Panc1 (cell line): ENCODE data around the gene ZNF132. TPM values are rescaled to one million over a fixed set of nuclear protein-coding genes. Genes with fewer than 3 reads are reported as not detected.

Experiments
- ATAC-seq: fragments of 200-7000 bp; cut with Tn5 transposase; 2 replicates; pipeline ENCODE4 v1.9.1; 2020; ENCODE audit warnings: mild to moderate bottlenecking, moderate library complexity
- BruUV-seq: library from RNA; stranded (reverse); fragments of 400-500 nt; replicated peaks from 2 replicates; lab custom pipeline; 2021; lab: Mats Ljungman, UMichigan
- CTCF ChIA-PET: fragments of 300-600 bp; sonication (Branson Sonifier 250); formaldehyde crosslinking; loops from one replicate; lab custom pipeline; 2022; ENCODE audit warnings: antibody characterized with exemption; lab: Charles Lee
- POLR2A ChIA-PET: fragments of 300-600 bp; sonication (Branson Sonifier 250); formaldehyde crosslinking; loops from one replicate; lab custom pipeline; 2022; ENCODE audit warnings: antibody characterized with exemption; lab: Charles Lee
- DNase-seq: peaks from one replicate; pipeline ENCODE4 v3.0.0-alpha.2; 2010; ENCODE audit warnings: low read depth, low spot score
- H3K27ac ChIP-seq: 2 replicates; pipeline ENCODE4 v1.5.1; 2011; ENCODE audit warnings: mild to moderate bottlenecking, low read length, inconsistent platforms
- H3K27me3 ChIP-seq: fragments of 200-500 bp; sonication (Bioruptor generic); 2 replicates; pipeline ENCODE4 v1.6.0; 2014; ENCODE audit warnings: low read length, inconsistent platforms; ENCODE audit not compliant: control insufficient read depth, insufficient read depth
- H3K36me3 ChIP-seq: fragments of 200-500 bp; sonication (Bioruptor generic); 2 replicates; pipeline ENCODE4 v1.5.1; 2014; ENCODE audit warnings: inconsistent platforms, mild to moderate bottlenecking, low read length, moderate library complexity; ENCODE audit not compliant: control insufficient read depth, insufficient read depth
- H3K4me1 ChIP-seq: 2 replicates; pipeline ENCODE4 v1.5.1; 2011; ENCODE audit warnings: inconsistent platforms, mild to moderate bottlenecking, low read length, moderate library complexity; ENCODE audit not compliant: control insufficient read depth, insufficient read depth
- H3K4me3 ChIP-seq, 2 experiments: 2 replicates each; pipeline ENCODE4 v1.5.1; 2011 to 2012; ENCODE audit warnings: low read depth in 2 of 2, low read length in 2 of 2, mild to moderate bottlenecking in 2 of 2, inconsistent platforms in 1 of 2, moderate library complexity in 1 of 2
- H3K9me3 ChIP-seq: fragments of 200-500 bp; sonication (Bioruptor generic); 2 replicates; pipeline ENCODE4 v1.5.1; 2014; ENCODE audit warnings: low read depth, mild to moderate bottlenecking, inconsistent platforms, low read length, moderate library complexity; ENCODE audit not compliant: control insufficient read depth, insufficient read depth
- CTCF ChIP-seq: fragments of 450-650 bp; IDR thresholded peaks from 2 replicates; pipeline ENCODE4 v1.5.1; 2017; ENCODE audit warnings: mild to moderate bottlenecking
- POLR2AphosphoS5 ChIP-seq: IDR thresholded peaks from 2 replicates; pipeline ENCODE4 v1.6.1; 2012; ENCODE audit warnings: mild to moderate bottlenecking, low read depth, low read length, moderate library complexity
- REST ChIP-seq, 2 experiments: IDR thresholded peaks; 2 replicates each; pipeline ENCODE4 v1.6.1; 2011 to 2012; ENCODE audit warnings: low read depth in 2 of 2, control low read depth in 1 of 2, low read length in 1 of 2, mild to moderate bottlenecking in 1 of 2, moderate library complexity in 1 of 2; ENCODE audit not compliant: insufficient read depth in 1 of 2
- SIN3A ChIP-seq: IDR thresholded peaks from 2 replicates; pipeline ENCODE4 v1.6.1; 2012; ENCODE audit warnings: low read depth, mild to moderate bottlenecking, low read length, moderate library complexity, borderline replicate concordance; ENCODE audit not compliant: insufficient read depth
- TCF7L2 ChIP-seq: IDR thresholded peaks from 2 replicates; pipeline ENCODE4 v1.6.1; 2011; ENCODE audit warnings: mild to moderate bottlenecking, low read depth, low read length, inconsistent platforms
- in situ Hi-C: cut with HindIII; loops from 2 replicates; pipeline ENCODE4 v1.10.0; 2016; ENCODE audit warnings: low sequenced_read_pairs, low pct_unique_long_range_greater_than_20kb
- intact Hi-C: fragments of 100-400 bp; cut with micrococcal nuclease; formaldehyde crosslinking; loops from one replicate; pipeline ENCODE4 v1.10.0; 2022; ENCODE audit not compliant: unreplicated experiment
- total RNA-seq: library from RNA; stranded (reverse); gene quantifications from one replicate; pipeline ENCODE4 v1.2.1, GENCODE V29; 2021; ENCODE audit not compliant: unreplicated experiment

Gene ZNF132
- total RNA-seq, 1 experiment from 2014 or later, result not detected

GRCh38 chr19:58409010-58409790 lies 30.8 kb downstream of the ZNF132 start:
- no peaks in the 10 kb centered on the region; the same call in 1 of the 2 replicates for H3K36me3 ChIP-seq
- TF ChIP-seq CTCF (no peak), TCF7L2 (no peak), REST (IDR thresholded peaks at IDR 0.05; ENCODE audit: insufficient read depth in 1 of 2, low read depth in 2 of 2, low read length in 1 of 2) (no peak), POLR2AphosphoS5 (no peak), SIN3A (no peak)
- ChIA-PET CTCF (no interaction called here), POLR2A (interaction anchor here (0.5 to 1.2 kb wide), 2 partner anchors 66 to 135 kb away, joined by 4 read pairs; partner anchors contain the start of gene ZNF446)
- no peaks in the 10 kb centered on the region for H3K27me3 ChIP-seq
- ATAC-seq (peak; percentile 67), DNase-seq (no peak)
- H3K4me1 ChIP-seq, result peaks cover 15% of the 10 kb centered on the region
- intact Hi-C loops, result no loop called here
- BruUV-seq, result TSS peak; percentile 41
- peak overlapping the region; percentile 86 to 97 for H3K4me3 ChIP-seq
- peak overlapping the region; percentile 91 for H3K27ac ChIP-seq
- in situ Hi-C loops, result no loop called here
- H3K9me3 ChIP-seq, result no peaks in the 10 kb centered on the region

- peak; percentile 56 for DNase-seq
- intact Hi-C loops (no loop called here), in situ Hi-C loops (no loop called here)
- peak; percentile 95 for ATAC-seq
- BruUV-seq, result no TSS peak
- CTCF ChIA-PET, result no interaction called here
- Histone ChIP-seq H3K36me3 (no peaks in the 10 kb centered on the region; the same call in 1 of the 2 replicates), H3K4me1 (peaks cover 23% of the 10 kb centered on the region), H3K27ac (peak within 1 kb of the TSS; percentile 96), H3K9me3 (no peaks in the 10 kb centered on the region), H3K27me3 (no peaks in the 10 kb centered on the region), H3K4me3 (peak within 1 kb of the TSS; percentile 86 to 97)
- POLR2A ChIA-PET, result interaction anchor here (1.2 kb wide), 1 partner anchor 67 kb away, joined by 4 read pairs; the partner anchor contains the start of gene ZNF446
- no peak for TF ChIP-seq CTCF
- 0 out of 4 replicates have a peak, but pooled peaks of 1 of the 2 experiments have one; percentile 34 for TF ChIP-seq REST (IDR thresholded peaks at IDR 0.05; ENCODE audit: insufficient read depth in 1 of 2, low read depth in 2 of 2, low read length in 1 of 2)
- TF ChIP-seq TCF7L2, result 0 out of 2 replicates have a peak, but pooled peaks have one; percentile 5
- TF ChIP-seq SIN3A, result peak; percentile 92; the same call in 1 of the 2 replicates
- TF ChIP-seq POLR2AphosphoS5, result peak; percentile 86
Measured at GRCh38 chr19:58408152-58409009, 31.6 kb downstream of the ZNF132 start, which contains the start of gene ZNF584. Gene ZNF584, plus strand, starts transcription at chr19:58408649. Its CDS starts 499 bp downstream, at chr19:58409148.
